Keratinocyte (primary cell): ENCODE measurements around the gene PHKA1. TPM values are rescaled to one million over a fixed set of nuclear protein-coding genes. Genes with fewer than 3 reads are reported as not detected.
"Not testable (repeated sequence)": the region's sequence is repeated elsewhere in the genome, so short reads cannot be mapped to it uniquely, and the experiment has no call there.

ENCODE experiments used
- DNase-seq: peaks from one replicate; pipeline ENCODE4 v3.0.0-alpha.2; 2011; ENCODE audit warnings: low read depth, missing footprints, low spot score
- FAIRE-seq: peaks from 2 replicates; lab custom pipeline; 2011; peaks lifted over from hg19 to GRCh38; lab: Jason Lieb, UNC
- H2AFZ ChIP-seq: 2 replicates; pipeline ENCODE4 v1.6.0; 2012; ENCODE audit warnings: low read length, control low read depth, inconsistent platforms; ENCODE audit not compliant: control insufficient read depth
- H3K27ac ChIP-seq: 2 replicates; pipeline ENCODE4 v1.5.1; 2011; ENCODE audit warnings: low read length; ENCODE audit not compliant: control insufficient read depth, insufficient read depth
- H3K27me3 ChIP-seq: 3 replicates; pipeline ENCODE4 v1.6.0; 2011; ENCODE audit warnings: low read length; ENCODE audit not compliant: control insufficient read depth, insufficient read depth; ENCODE audit errors: extremely low read depth
- H3K36me3 ChIP-seq, 2 experiments: 2 replicates in 1 of 2; 3 replicates in 1 of 2; pipeline ENCODE4 v1.5.1; 2011; ENCODE audit warnings: low read length in 2 of 2, mild to moderate bottlenecking in 1 of 2; ENCODE audit not compliant: control insufficient read depth in 2 of 2, insufficient read depth in 2 of 2; ENCODE audit errors: extremely low read depth in 1 of 2
- H3K4me1 ChIP-seq: 3 replicates; pipeline ENCODE4 v1.5.1; 2011; ENCODE audit warnings: low read length; ENCODE audit not compliant: control insufficient read depth, insufficient read depth; ENCODE audit errors: extremely low read depth
- H3K4me2 ChIP-seq: 3 replicates; pipeline ENCODE4 v1.6.0; 2011; ENCODE audit warnings: low read depth, low read length; ENCODE audit not compliant: control insufficient read depth, insufficient read depth; ENCODE audit errors: extremely low read depth
- H3K4me3 ChIP-seq, 3 experiments: fragments of 200-600 bp in 1 of 3; sonication (generic) in 1 of 3; 2 replicates in 2 of 3; 3 replicates in 1 of 3; pipeline ENCODE4 v1.5.1; 2011 to 2016; ENCODE audit warnings: low read length in 3 of 3, mild to moderate bottlenecking in 3 of 3, control low read depth in 2 of 3, inconsistent platforms in 1 of 3, low read depth in 1 of 3, mixed read lengths in 1 of 3, mixed run types in 1 of 3, moderate library complexity in 1 of 3; ENCODE audit not compliant: control insufficient read depth in 2 of 3, insufficient read depth in 2 of 3; ENCODE audit errors: extremely low read depth in 1 of 3
- H3K79me2 ChIP-seq: 2 replicates; pipeline ENCODE4 v1.6.0; 2012; ENCODE audit warnings: low read length; ENCODE audit not compliant: control insufficient read depth, insufficient read depth
- H3K9ac ChIP-seq: 3 replicates; pipeline ENCODE4 v1.6.0; 2011; ENCODE audit warnings: low read length; ENCODE audit not compliant: control insufficient read depth, insufficient read depth; ENCODE audit errors: extremely low read depth
- H3K9me1 ChIP-seq: 3 replicates; pipeline ENCODE4 v1.6.0; 2011; ENCODE audit warnings: low read length; ENCODE audit not compliant: control insufficient read depth, insufficient read depth; ENCODE audit errors: extremely low read depth
- H3K9me3 ChIP-seq: 2 replicates; pipeline ENCODE4 v1.5.1; 2012; ENCODE audit warnings: low read depth, low read length; ENCODE audit not compliant: control insufficient read depth
- H4K20me1 ChIP-seq: 3 replicates; pipeline ENCODE4 v1.6.0; 2011; ENCODE audit warnings: low read length; ENCODE audit not compliant: control insufficient read depth, insufficient read depth; ENCODE audit errors: extremely low read depth
- dilution Hi-C: fragments of 300-500 bp; cut with MboI; formaldehyde crosslinking; loops from one replicate; pipeline ENCODE4 v1.7.0; 2020; ENCODE audit warnings: low sequenced_read_pairs; ENCODE audit not compliant: extremely low pct_ligation_motif_present
- polyA minus RNA-seq, 3 experiments: library from RNA; depleted of rRNA, polyadenylated mRNA; stranded (reverse); fragments of >200 nt; gene quantifications; 1 replicate in 1 of 3; 2 replicates in 1 of 3; 3 replicates in 1 of 3; pipeline ENCODE4 v1.2.3, GENCODE V29; 2011
- polyA plus RNA-seq, 5 experiments: library from polyadenylated mRNA; depleted of rRNA in 3 of 5; stranded (reverse) in 3 of 5; stranded (forward) in 1 of 5; unstranded in 1 of 5; fragments of >200 nt; gene quantifications; 1 replicate in 1 of 5; 2 replicates in 3 of 5; 3 replicates in 1 of 5; pipeline versions ENCODE4 v1.2.1 to v1.2.3, GENCODE V29; 2011 to 2012; ENCODE audit warnings: missing spikeins in 2 of 5, low read depth in 1 of 5, low replicate concordance in 1 of 5

The PHKA1 gene
- polyA plus RNA-seq, result 5.7 to 7.1 TPM (median 5.7 TPM) in 3 replicates
- polyA plus RNA-seq (2011; ENCODE audit: low read depth), result 1.4 TPM
- polyA plus RNA-seq (2011; cell fraction: cytosol; rRNA removed), result 4.0 and 6.6 TPM in 2 replicates
- 9.2 and 9.7 TPM in 2 replicates for polyA plus RNA-seq (2011; cell fraction: nucleus; rRNA removed)
- polyA plus RNA-seq (2012; ENCODE audit: low replicate concordance), result 2.0 and 5.1 TPM in 2 replicates
- 4.3 to 11.9 TPM (median 7.1 TPM) in 3 replicates for polyA minus RNA-seq
- polyA minus RNA-seq (2011; cell fraction: cytosol; rRNA and poly(A)+ RNA removed), result 4.0 TPM
- polyA minus RNA-seq (2011; cell fraction: nucleus; rRNA and poly(A)+ RNA removed), result 4.6 and 8.6 TPM in 2 replicates

DNA sequence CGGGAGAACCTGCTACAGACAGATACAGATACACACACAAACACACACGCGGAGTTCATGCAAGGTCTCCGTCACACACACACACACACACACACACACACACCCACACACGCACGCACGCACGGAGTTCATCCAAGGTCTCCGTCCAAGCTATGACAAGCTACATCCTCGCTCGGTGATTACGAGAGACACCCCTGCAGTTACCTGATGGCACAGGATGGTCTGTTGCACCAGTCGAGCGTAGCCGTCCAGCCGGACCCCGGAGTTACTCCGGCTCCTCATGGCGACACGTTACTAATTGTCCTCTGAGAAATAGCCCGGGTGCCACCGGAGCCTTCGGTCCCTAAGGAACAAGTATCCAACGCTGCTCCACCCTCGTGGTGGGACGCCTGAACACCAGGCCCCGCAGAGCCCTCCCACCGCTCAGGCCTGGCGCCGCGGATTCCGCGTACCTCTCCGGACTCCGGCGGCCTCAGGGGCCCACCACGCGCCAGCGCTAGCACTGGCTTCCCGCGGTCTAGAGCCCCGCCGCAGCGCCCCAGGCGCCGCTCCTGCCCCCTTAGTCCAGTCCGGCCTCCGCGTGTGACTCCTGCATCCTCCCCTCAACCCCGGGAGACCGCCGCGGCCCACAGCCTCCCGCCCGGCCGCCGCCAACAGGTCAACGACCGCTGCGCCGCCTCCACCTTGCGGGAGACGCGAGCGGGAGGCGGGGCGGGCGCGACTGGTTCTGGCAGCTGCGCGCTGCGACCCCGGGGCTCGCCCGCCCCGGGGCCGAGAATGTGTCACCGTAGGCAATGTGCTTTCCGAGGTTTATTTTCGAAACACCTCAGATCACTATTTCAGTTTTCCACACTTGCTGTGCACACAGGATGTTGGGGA, at the start of gene PHKA1:
TSS of gene PHKA1 (minus strand) at position 708 of the 879 bp plus-strand sequence. CDS start at position 282, 426 bp downstream.
- dilution Hi-C loops, FAIRE-seq, DNase-seq: not testable (repeated sequence)

DNA sequence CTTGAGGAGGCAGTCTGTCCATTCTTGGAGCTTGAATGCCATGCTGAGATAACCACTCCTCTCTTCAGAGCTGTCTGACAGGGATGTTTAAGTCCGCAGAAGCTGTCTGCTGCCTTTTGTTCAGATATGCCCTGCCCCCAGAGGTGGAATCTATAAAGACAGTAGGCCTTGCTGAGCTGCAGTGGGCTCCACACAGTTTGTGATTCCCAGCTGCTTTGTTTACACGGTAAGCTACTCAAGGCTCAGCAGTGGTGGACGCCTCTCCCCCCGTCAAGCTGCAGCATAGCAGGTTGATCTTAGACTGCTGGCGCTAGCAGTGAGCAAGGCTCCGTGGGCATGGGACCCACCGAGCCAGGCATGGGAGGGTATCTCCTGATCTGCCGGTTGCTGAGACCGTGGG, 46.3 kb upstream of the PHKA1 start:
- H3K79me2 ChIP-seq, H3K4me2 ChIP-seq, H3K36me3 ChIP-seq, H3K9me1 ChIP-seq, dilution Hi-C loops, DNase-seq, H3K4me3 ChIP-seq, H3K27ac ChIP-seq, H3K9ac ChIP-seq, H4K20me1 ChIP-seq, H2AFZ ChIP-seq, H3K27me3 ChIP-seq, H3K4me1 ChIP-seq, FAIRE-seq, H3K9me3 ChIP-seq: not testable (repeated sequence)

More for the DNA sequence above, at the start of gene PHKA1:
- H3K79me2 ChIP-seq, H3K36me3 ChIP-seq, H3K9me1 ChIP-seq, H3K4me1 ChIP-seq, H3K9me3 ChIP-seq, H3K27me3 ChIP-seq, H4K20me1 ChIP-seq: not testable (repeated sequence)
- Histone ChIP-seq H3K27ac (peak within 1 kb of the TSS; percentile 66), H2AFZ (peak within 1 kb of the TSS; percentile 83), H3K4me3 (peak within 1 kb of the TSS; percentile 44 to 75 (median 59)), H3K9ac (peak within 1 kb of the TSS; percentile 69), H3K4me2 (peak within 1 kb of the TSS; percentile 66)

DNA sequence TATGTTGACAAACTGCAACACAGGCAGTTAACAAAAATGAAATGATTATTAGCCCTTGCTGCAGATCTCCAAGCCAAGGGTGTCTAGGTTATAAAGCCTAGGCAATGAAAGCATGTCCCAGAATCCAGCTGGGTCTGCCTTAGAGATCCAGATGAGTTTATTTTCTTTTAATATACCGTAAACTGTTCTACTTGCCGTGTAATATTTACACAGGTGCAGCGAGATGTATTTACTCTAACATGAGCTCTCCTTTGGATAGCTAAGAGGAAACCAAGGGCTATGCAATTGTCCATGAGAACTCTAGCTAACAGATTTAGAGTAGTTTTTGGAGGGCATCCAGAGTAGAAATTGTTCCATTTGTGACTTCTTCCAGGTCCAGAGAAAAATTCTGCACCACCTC, 34.4 kb upstream of the PHKA1 start:
- H3K79me2 ChIP-seq, H3K27ac ChIP-seq, H3K4me1 ChIP-seq, H3K9me3 ChIP-seq, H3K36me3 ChIP-seq, H3K9ac ChIP-seq, H3K9me1 ChIP-seq, H3K4me2 ChIP-seq, H3K4me3 ChIP-seq, FAIRE-seq, DNase-seq, H4K20me1 ChIP-seq, dilution Hi-C loops, H2AFZ ChIP-seq, H3K27me3 ChIP-seq: not testable (repeated sequence)

DNA sequence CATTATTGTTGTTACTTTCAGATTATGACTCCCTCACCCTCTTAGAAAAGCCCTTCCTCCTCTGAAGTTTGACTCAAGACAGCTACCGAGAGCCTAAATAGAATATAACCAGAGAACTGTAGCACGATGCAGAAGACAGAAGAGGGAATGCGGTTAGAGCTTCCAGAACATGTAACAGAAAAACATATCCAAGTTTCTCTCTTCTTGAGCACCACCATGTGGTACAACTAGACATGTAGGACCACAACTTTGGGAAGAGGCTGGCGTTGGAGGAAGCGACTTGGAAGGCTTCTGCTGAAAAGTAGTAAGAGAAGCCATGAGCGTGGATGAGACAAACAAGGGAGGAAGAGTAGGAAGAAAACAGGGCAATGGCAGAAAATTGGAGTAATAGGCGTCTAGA, 31.4 kb upstream of the PHKA1 start:
- H3K9ac ChIP-seq, H2AFZ ChIP-seq, dilution Hi-C loops, H3K4me1 ChIP-seq, H4K20me1 ChIP-seq, H3K79me2 ChIP-seq, H3K9me3 ChIP-seq, FAIRE-seq, H3K9me1 ChIP-seq, H3K4me2 ChIP-seq, H3K27me3 ChIP-seq, DNase-seq, H3K27ac ChIP-seq, H3K36me3 ChIP-seq, H3K4me3 ChIP-seq: not testable (repeated sequence)
